GM12878 (cell line): ENCODE results near the gene RRAGD. TPM values are rescaled to one million over a fixed set of nuclear protein-coding genes. Genes with fewer than 3 reads are reported as not detected.

ENCODE experiments used
- ATAC-seq: fragments of 200-7000 bp; cut with Tn5 transposase; 3 replicates; pipeline ENCODE4 v1.9.1; 2020; ENCODE audit warnings: mild to moderate bottlenecking, moderate library complexity
- BruUV-seq: library from RNA; stranded (reverse); fragments of 400-500 nt; replicated peaks from 2 replicates; lab custom pipeline; 2021; lab: Mats Ljungman, UMichigan
- CTCF ChIA-PET: fragments of 300-600 bp; sonication (Branson Sonifier 250); formaldehyde crosslinking; extraction: SDS; loops from one replicate; lab custom pipeline; 2021; ENCODE audit warnings: inconsistent platforms; lab: Yijun Ruan, JAX
- POLR2A ChIA-PET: fragments of 350-600 bp; formaldehyde crosslinking; extraction: SDS; loops from one replicate; lab custom pipeline; 2021; ENCODE audit warnings: inconsistent platforms; lab: Charles Lee
- RAD21 ChIA-PET: fragments of 300-600 bp; sonication (Branson Sonifier 250); formaldehyde crosslinking; loops from one replicate; lab custom pipeline; 2023; ENCODE audit warnings: antibody characterized with exemption; ENCODE audit not compliant: unreplicated experiment; lab: Charles Lee
- SMC1A ChIA-PET: fragments of 300-600 bp; sonication (Branson Sonifier 250); formaldehyde crosslinking; loops from one replicate; lab custom pipeline; 2023; ENCODE audit not compliant: unreplicated experiment, uncharacterized antibody; lab: Charles Lee
- DNase-seq: peaks from one replicate; pipeline ENCODE4 v3.0.0-alpha.2; 2011; ENCODE audit warnings: low read depth, low spot score
- FAIRE-seq: peaks from 3 replicates; lab custom pipeline; 2011; peaks lifted over from hg19 to GRCh38; lab: Jason Lieb, UNC
- H2AFZ ChIP-seq: 2 replicates; pipeline ENCODE4 v1.6.0; 2011; ENCODE audit warnings: low read depth, low read length, control low read depth; ENCODE audit not compliant: control insufficient read depth
- H3K27ac ChIP-seq: 2 replicates; pipeline ENCODE4 v1.5.1; 2011; ENCODE audit warnings: control low read depth; ENCODE audit not compliant: control insufficient read depth, insufficient read depth
- H3K27me3 ChIP-seq, 2 experiments: replicated peaks in 1 of 2; 2 replicates each; pipeline versions ENCODE4 v1.6.0 to v1.6.1; 2011; ENCODE audit warnings: low read length in 1 of 2; ENCODE audit not compliant: control insufficient read depth in 2 of 2, insufficient read depth in 2 of 2
- H3K36me3 ChIP-seq, 2 experiments: 2 replicates each; pipeline ENCODE4 v1.5.1; 2011; ENCODE audit warnings: low read length in 1 of 2; ENCODE audit not compliant: control insufficient read depth in 2 of 2, insufficient read depth in 2 of 2
- H3K4me1 ChIP-seq: 2 replicates; pipeline ENCODE4 v1.6.1; 2011; ENCODE audit warnings: mild to moderate bottlenecking, low read length, moderate library complexity, mixed read lengths; ENCODE audit not compliant: control insufficient read depth, insufficient read depth
- H3K4me2 ChIP-seq: 2 replicates; pipeline ENCODE4 v1.6.0; 2011; ENCODE audit warnings: control low read depth; ENCODE audit not compliant: control insufficient read depth, insufficient read depth
- H3K4me3 ChIP-seq: fragments of 200-600 bp; sonication (generic); 2 replicates; pipeline ENCODE4 v1.5.1; 2016
- H3K79me2 ChIP-seq: 2 replicates; pipeline ENCODE4 v1.6.0; 2011; ENCODE audit warnings: low read length; ENCODE audit not compliant: control insufficient read depth, insufficient read depth
- H3K9ac ChIP-seq: 2 replicates; pipeline ENCODE4 v1.8.0; 2011; ENCODE audit warnings: low read length, control low read depth, mixed read lengths; ENCODE audit not compliant: control insufficient read depth, insufficient read depth
- H3K9me3 ChIP-seq: replicated peaks from 3 replicates; pipeline ENCODE4 v1.5.1; 2011; ENCODE audit warnings: mild to moderate bottlenecking, low read length; ENCODE audit not compliant: control insufficient read depth, insufficient read depth
- H4K20me1 ChIP-seq: 2 replicates; pipeline ENCODE4 v1.6.0; 2011; ENCODE audit not compliant: control insufficient read depth, insufficient read depth
- ATF7 ChIP-seq: fragments of 450-650 bp; IDR thresholded peaks from 2 replicates; pipeline ENCODE4 v1.6.1; 2016; ENCODE audit warnings: low read depth, mild to moderate bottlenecking
- BMI1 ChIP-seq: fragments of 450-650 bp; IDR thresholded peaks from 2 replicates; pipeline ENCODE4 v1.6.1; 2016; ENCODE audit warnings: mild to moderate bottlenecking, moderate library complexity, borderline replicate concordance
- CEBPB ChIP-seq, 2 experiments: fragments of 150-350 bp in 1 of 2; IDR thresholded peaks; 2 replicates each; pipeline ENCODE4 v1.6.1; 2012 to 2014; ENCODE audit warnings: low read depth in 2 of 2, low read length in 2 of 2, borderline replicate concordance in 1 of 2, inconsistent platforms in 1 of 2
- CTCF ChIP-seq, 3 experiments: IDR thresholded peaks in 2 of 3; conservative IDR thresholded peaks in 1 of 3; 2 replicates each; pipeline ENCODE4 v1.5.1; 2011; ENCODE audit warnings: low read depth in 3 of 3, low read length in 3 of 3, mild to moderate bottlenecking in 3 of 3, control low read depth in 2 of 3, moderate library complexity in 2 of 3, inconsistent platforms in 1 of 3, mixed read lengths in 1 of 3; ENCODE audit not compliant: control insufficient read depth in 2 of 3, insufficient read depth in 1 of 3; ENCODE audit errors: extremely low read depth in 1 of 3
- FOXK2 ChIP-seq: fragments of 450-650 bp; IDR thresholded peaks from 2 replicates; pipeline ENCODE4 v1.6.1; 2017; ENCODE audit warnings: mild to moderate bottlenecking, moderate library complexity
- IKZF1 ChIP-seq: fragments of 450-650 bp; conservative IDR thresholded peaks from 2 replicates; pipeline ENCODE4 v1.6.1; 2017; ENCODE audit warnings: antibody characterized with exemption, mild to moderate bottlenecking
- POLR2A ChIP-seq: IDR thresholded peaks from 2 replicates; pipeline ENCODE4 v1.6.1; 2011; ENCODE audit warnings: low read depth, mild to moderate bottlenecking, low read length
- SREBF2 ChIP-seq: IDR thresholded peaks from 2 replicates; pipeline ENCODE4 v1.6.1; 2012; ENCODE audit warnings: mild to moderate bottlenecking, low read length
- SRF ChIP-seq, 2 experiments: IDR thresholded peaks; 2 replicates each; pipeline ENCODE4 v1.6.1; 2011; ENCODE audit warnings: low read depth in 2 of 2, low read length in 2 of 2, mild to moderate bottlenecking in 1 of 2, moderate library complexity in 1 of 2
- ZBTB40 ChIP-seq: fragments of 450-650 bp; IDR thresholded peaks from 2 replicates; pipeline ENCODE4 v1.6.1; 2016; ENCODE audit warnings: mild to moderate bottlenecking, moderate library complexity, borderline replicate concordance
- ZNF622 ChIP-seq: fragments of 450-650 bp; IDR thresholded peaks from 2 replicates; pipeline ENCODE4 v1.6.1; 2017; ENCODE audit warnings: mild to moderate bottlenecking, inconsistent platforms
- WGBS: methylation state at CpG from one replicate; pipeline ENCODE4 v1.1.6; 2016; ENCODE audit warnings: low lambda C conversion rate; ENCODE audit not compliant: insufficient replicate concordance, insufficient coverage; ENCODE audit errors: missing lambda C conversion rate; 5-methylcytosine and 5-hydroxymethylcytosine counted together
- in situ Hi-C: fragments of 300-500 bp; cut with MboI; formaldehyde crosslinking; loops from 9 replicates; pipeline ENCODE4 v1.14.3; 2018; ENCODE audit warnings: mixed read lengths
- intact Hi-C: fragments of 100-400 bp; cut with micrococcal nuclease; formaldehyde crosslinking; loops from one replicate; pipeline ENCODE4 v1.14.2; 2022; ENCODE audit not compliant: unreplicated experiment
- polyA plus RNA-seq, 11 experiments: library from polyadenylated mRNA; depleted of rRNA in 4 of 11; unstranded in 6 of 11; stranded (reverse) in 5 of 11; fragments of >200 nt; fragmentation: Nextera tagmentation in 4 of 11; fragmentation: Illumina TruSeq in 1 of 11; extraction: Ambion mirVana in 4 of 11; extraction: Trizol in 1 of 11; gene quantifications; 1 replicate in 1 of 11; 2 replicates in 10 of 11; pipeline versions ENCODE4 v1.2.1 to v1.2.3, GENCODE V29; 2011 to 2016; ENCODE audit warnings: inconsistent platforms in 2 of 11, missing spikeins in 2 of 11, low read depth in 1 of 11
- total RNA-seq, 4 experiments: library from RNA; depleted of rRNA in 3 of 4; stranded (reverse); fragments of >200 nt in 3 of 4; fragmentation: Illumina TruSeq in 1 of 4; extraction: Trizol in 1 of 4; gene quantifications; 2 replicates each; pipeline versions ENCODE4 v1.2.1 to v1.2.3, GENCODE V29; 2013 to 2021
- TF ChIP-seq, protein P1 (sequence below): fragments of 450-650 bp; IDR thresholded peaks from 2 replicates; pipeline ENCODE4 v1.6.1; 2018; ENCODE audit warnings: borderline replicate concordance, mild to moderate bottlenecking; ENCODE audit not compliant: partially characterized antibody
- TF ChIP-seq, protein P2 (sequence below): fragments of 450-650 bp; IDR thresholded peaks from 2 replicates; pipeline ENCODE4 v1.6.1; 2017; ENCODE audit warnings: antibody characterized with exemption, mild to moderate bottlenecking, moderate library complexity

RRAGD gene
- total and polyA plus RNA-seq, 10 of the 15 experiments (the other 5 are each of a cell fraction or from before 2014, with no cell fraction given) = 4.6 to 17.4 (median 8.5) TPM

- H3K4me1 ChIP-seq = peaks cover 3% of the 10 kb centered on the region
- no peak overlapping the region for H3K9ac ChIP-seq
- no peak for DNase-seq
- in situ Hi-C loops = no loop called here
- H3K27ac ChIP-seq = no peak overlapping the region
- intact Hi-C loops = no loop called here
- H2AFZ ChIP-seq = no peak overlapping the region
- no peaks in the 10 kb centered on the region for H3K9me3 ChIP-seq
- RAD21 ChIA-PET = interaction anchor here (0.8 to 1.5 kb wide), 3 partner anchors 20 to 49 kb away, joined by 3 read pairs; no protein-coding TSS in a partner anchor
- H3K4me2 ChIP-seq = no peak overlapping the region
- peaks cover 22% of the 10 kb centered on the region for H3K79me2 ChIP-seq
- SMC1A ChIA-PET = interaction anchor here (0.7 to 1.1 kb wide), 3 partner anchors 10 to 356 kb away, joined by 3 to 5 read pairs (median 3); no protein-coding TSS in a partner anchor
- POLR2A ChIA-PET = no interaction called here
- no peak for ATAC-seq
- no TSS peak for BruUV-seq
- no peak overlapping the region for H3K4me3 ChIP-seq
- 80% methylated on average over 2 of the region's 2 CpGs for WGBS
- no peaks in the 10 kb centered on the region for H3K27me3 ChIP-seq
- no peak for FAIRE-seq
- H4K20me1 ChIP-seq = no peaks in the 10 kb centered on the region; the same call in 1 of the 2 replicates
- H3K36me3 ChIP-seq = peaks cover 7 to 30% of the 10 kb centered on the region in 2 experiments
- CTCF ChIA-PET = interaction anchor here (0.8 to 1.6 kb wide), 2 partner anchors 33 to 223 kb away, joined by 3 to 4 read pairs; no protein-coding TSS in a partner anchor
- TF ChIP-seq, protein P1, sequence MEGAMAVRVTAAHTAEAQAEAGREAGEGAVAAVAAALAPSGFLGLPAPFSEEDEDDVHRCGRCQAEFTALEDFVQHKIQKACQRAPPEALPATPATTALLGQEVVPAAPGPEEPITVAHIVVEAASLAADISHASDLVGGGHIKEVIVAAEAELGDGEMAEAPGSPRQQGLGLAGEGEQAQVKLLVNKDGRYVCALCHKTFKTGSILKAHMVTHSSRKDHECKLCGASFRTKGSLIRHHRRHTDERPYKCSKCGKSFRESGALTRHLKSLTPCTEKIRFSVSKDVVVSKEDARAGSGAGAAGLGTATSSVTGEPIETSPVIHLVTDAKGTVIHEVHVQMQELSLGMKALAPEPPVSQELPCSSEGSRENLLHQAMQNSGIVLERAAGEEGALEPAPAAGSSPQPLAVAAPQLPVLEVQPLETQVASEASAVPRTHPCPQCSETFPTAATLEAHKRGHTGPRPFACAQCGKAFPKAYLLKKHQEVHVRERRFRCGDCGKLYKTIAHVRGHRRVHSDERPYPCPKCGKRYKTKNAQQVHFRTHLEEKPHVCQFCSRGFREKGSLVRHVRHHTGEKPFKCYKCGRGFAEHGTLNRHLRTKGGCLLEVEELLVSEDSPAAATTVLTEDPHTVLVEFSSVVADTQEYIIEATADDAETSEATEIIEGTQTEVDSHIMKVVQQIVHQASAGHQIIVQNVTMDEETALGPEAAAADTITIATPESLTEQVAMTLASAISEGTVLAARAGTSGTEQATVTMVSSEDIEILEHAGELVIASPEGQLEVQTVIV = no peak
- TF ChIP-seq ZBTB40 = no peak
- no peak for TF ChIP-seq ZNF622
- TF ChIP-seq, protein P2, sequence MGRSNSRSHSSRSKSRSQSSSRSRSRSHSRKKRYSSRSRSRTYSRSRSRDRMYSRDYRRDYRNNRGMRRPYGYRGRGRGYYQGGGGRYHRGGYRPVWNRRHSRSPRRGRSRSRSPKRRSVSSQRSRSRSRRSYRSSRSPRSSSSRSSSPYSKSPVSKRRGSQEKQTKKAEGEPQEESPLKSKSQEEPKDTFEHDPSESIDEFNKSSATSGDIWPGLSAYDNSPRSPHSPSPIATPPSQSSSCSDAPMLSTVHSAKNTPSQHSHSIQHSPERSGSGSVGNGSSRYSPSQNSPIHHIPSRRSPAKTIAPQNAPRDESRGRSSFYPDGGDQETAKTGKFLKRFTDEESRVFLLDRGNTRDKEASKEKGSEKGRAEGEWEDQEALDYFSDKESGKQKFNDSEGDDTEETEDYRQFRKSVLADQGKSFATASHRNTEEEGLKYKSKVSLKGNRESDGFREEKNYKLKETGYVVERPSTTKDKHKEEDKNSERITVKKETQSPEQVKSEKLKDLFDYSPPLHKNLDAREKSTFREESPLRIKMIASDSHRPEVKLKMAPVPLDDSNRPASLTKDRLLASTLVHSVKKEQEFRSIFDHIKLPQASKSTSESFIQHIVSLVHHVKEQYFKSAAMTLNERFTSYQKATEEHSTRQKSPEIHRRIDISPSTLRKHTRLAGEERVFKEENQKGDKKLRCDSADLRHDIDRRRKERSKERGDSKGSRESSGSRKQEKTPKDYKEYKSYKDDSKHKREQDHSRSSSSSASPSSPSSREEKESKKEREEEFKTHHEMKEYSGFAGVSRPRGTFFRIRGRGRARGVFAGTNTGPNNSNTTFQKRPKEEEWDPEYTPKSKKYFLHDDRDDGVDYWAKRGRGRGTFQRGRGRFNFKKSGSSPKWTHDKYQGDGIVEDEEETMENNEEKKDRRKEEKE = no peak
- TF ChIP-seq CTCF (IDR thresholded peaks at IDR 0.05 in 2 of 3, conservative IDR thresholded peaks at IDR 0.05 in 1 of 3; ENCODE audit: control insufficient read depth in 2 of 3, extremely low read depth in 1 of 3, insufficient read depth in 1 of 3, low read depth in 3 of 3, low read length in 3 of 3) = no peak
- no peak for TF ChIP-seq POLR2A
- TF ChIP-seq FOXK2 = no peak
- no peak for TF ChIP-seq CEBPB (IDR thresholded peaks at IDR 0.05; ENCODE audit: borderline replicate concordance in 1 of 2, low read depth in 2 of 2, low read length in 2 of 2)
- TF ChIP-seq ATF7 = no peak
- no peak for TF ChIP-seq IKZF1
- no peak for TF ChIP-seq SREBF2
- TF ChIP-seq SRF (IDR thresholded peaks at IDR 0.05; ENCODE audit: low read depth in 2 of 2, low read length in 2 of 2) = no peak
- TF ChIP-seq BMI1 = no peak
Measured at GRCh38 chr6:89339565-89339964, 72.5 kb downstream of the RRAGD start.
